SK-N-SH treated with all-trans-retinoic acid at 6 μM for 48 hours (cell line): ENCODE data around the gene ABHD4.

Source experiments
- ATAC-seq: fragments of 200-7000 bp; cut with Tn5 transposase; 3 replicates; pipeline ENCODE4 v1.9.1; 2020; ENCODE audit warnings: mild to moderate bottlenecking, moderate library complexity
- ARNTL ChIP-seq: fragments of 450-650 bp; formaldehyde crosslinking; IDR thresholded peaks from 2 replicates; pipeline ENCODE4 v1.5.0; 2020; ENCODE audit warnings: low read depth, mild to moderate bottlenecking, moderate library complexity, borderline replicate concordance
- BACH2 ChIP-seq: fragments of 250-450 bp; sonication (Bioruptor Pico); IDR thresholded peaks from 2 replicates; pipeline ENCODE4 v1.9.0; 2021; ENCODE audit warnings: mild to moderate bottlenecking, borderline replicate concordance
- CSDC2 ChIP-seq: fragments of 250-450 bp; sonication (Bioruptor Pico); IDR thresholded peaks from 2 replicates; pipeline ENCODE4 v1.5.0; 2020; ENCODE audit warnings: mild to moderate bottlenecking, moderate library complexity
- ESRRG ChIP-seq: fragments of 250-450 bp; sonication (Bioruptor Pico); IDR thresholded peaks from 2 replicates; pipeline ENCODE4 v1.6.1; 2021; ENCODE audit warnings: mild to moderate bottlenecking
- GLIS3 ChIP-seq: fragments of 250-450 bp; sonication (Bioruptor Pico); IDR thresholded peaks from 2 replicates; pipeline ENCODE4 v1.5.0; 2020; ENCODE audit warnings: mild to moderate bottlenecking, moderate library complexity
- ISL1 ChIP-seq: fragments of 250-450 bp; sonication (Bioruptor Pico); IDR thresholded peaks from 2 replicates; pipeline ENCODE4 v2.1.2; 2022; ENCODE audit warnings: mild to moderate bottlenecking, moderate library complexity
- PPARA ChIP-seq: fragments of 250-450 bp; sonication (Bioruptor Pico); IDR thresholded peaks from 2 replicates; pipeline ENCODE4 v1.5.0; 2020; ENCODE audit warnings: mild to moderate bottlenecking, borderline replicate concordance
- RARB ChIP-seq: fragments of 250-450 bp; sonication (Bioruptor Pico); IDR thresholded peaks from 2 replicates; pipeline ENCODE4 v1.8.0; 2021; ENCODE audit warnings: mild to moderate bottlenecking, moderate library complexity
- SNAI2 ChIP-seq: fragments of 250-450 bp; sonication (Bioruptor Pico); IDR thresholded peaks from 2 replicates; pipeline ENCODE4 v1.5.0; 2020; ENCODE audit warnings: mild to moderate bottlenecking, moderate library complexity
- TCF4 ChIP-seq: fragments of 250-450 bp; sonication (Bioruptor Pico); IDR thresholded peaks from 2 replicates; pipeline ENCODE4 v1.8.0; 2021; ENCODE audit warnings: mild to moderate bottlenecking, moderate library complexity, borderline replicate concordance
- TOX ChIP-seq: fragments of 250-450 bp; sonication (Bioruptor Pico); IDR thresholded peaks from 2 replicates; pipeline ENCODE4 v1.8.0; 2021; ENCODE audit warnings: mild to moderate bottlenecking, moderate library complexity, borderline replicate concordance
- ZFP30 ChIP-seq: fragments of 450-650 bp; formaldehyde crosslinking; IDR thresholded peaks from 2 replicates; pipeline ENCODE4 v1.5.0; 2022; ENCODE audit warnings: mild to moderate bottlenecking, moderate library complexity
- ZNF565 ChIP-seq: fragments of 450-650 bp; formaldehyde crosslinking; conservative IDR thresholded peaks from 2 replicates; pipeline ENCODE4 v1.5.0; 2020; ENCODE audit warnings: low read depth, mild to moderate bottlenecking, moderate library complexity
- ZNF70 ChIP-seq: fragments of 450-650 bp; formaldehyde crosslinking; IDR thresholded peaks from 2 replicates; pipeline ENCODE4 v1.5.0; 2020; ENCODE audit warnings: mild to moderate bottlenecking, moderate library complexity
- TF ChIP-seq, protein P1 (sequence below): fragments of 250-450 bp; sonication (Bioruptor Pico); IDR thresholded peaks from 2 replicates; pipeline ENCODE4 v1.8.0; 2020; ENCODE audit warnings: mild to moderate bottlenecking, moderate library complexity, borderline replicate concordance
- TF ChIP-seq, protein P2 (sequence below): fragments of 250-450 bp; sonication (Bioruptor Pico); IDR thresholded peaks from 2 replicates; pipeline ENCODE4 v1.8.0; 2021; ENCODE audit warnings: low read depth, mild to moderate bottlenecking, moderate library complexity, borderline replicate concordance
- TF ChIP-seq, protein P3 (sequence below): fragments of 250-450 bp; sonication (Bioruptor Pico); IDR thresholded peaks from 2 replicates; pipeline ENCODE4 v1.5.1; 2021; ENCODE audit warnings: mild to moderate bottlenecking, moderate library complexity
- TF ChIP-seq, protein P4 (sequence below): fragments of 250-450 bp; sonication (Bioruptor Pico); IDR thresholded peaks from 2 replicates; pipeline ENCODE4 v1.5.0; 2020; ENCODE audit warnings: mild to moderate bottlenecking, moderate library complexity
- TF ChIP-seq, protein P5 (sequence below): fragments of 250-450 bp; sonication (Bioruptor Pico); IDR thresholded peaks from 2 replicates; pipeline ENCODE4 v1.5.1; 2020; ENCODE audit warnings: low read depth, mild to moderate bottlenecking, moderate library complexity

Gene ABHD4

DNA sequence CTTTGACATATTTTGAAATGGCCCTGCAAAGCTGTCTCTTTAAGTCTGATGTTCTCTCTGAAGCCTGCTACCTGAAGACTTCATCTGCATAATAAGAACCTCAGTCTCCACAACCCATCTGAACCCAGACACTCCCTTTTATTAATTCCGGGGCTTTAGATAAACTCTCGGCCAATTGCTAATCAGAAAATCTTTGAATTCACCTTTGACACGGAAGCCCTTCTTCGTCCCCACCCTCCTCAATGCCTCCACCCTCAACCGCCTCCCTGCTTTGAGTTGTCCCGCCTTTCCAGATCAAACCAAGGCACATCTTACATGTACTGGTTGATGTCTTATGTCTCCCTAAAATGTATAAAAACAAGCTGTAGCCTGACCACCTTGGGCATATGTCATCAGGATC, 28.5 kb downstream of the ABHD4 start:
- TF ChIP-seq ISL1 (CRISPR knock-in tag), result no peak
- no peak for ATAC-seq

DNA sequence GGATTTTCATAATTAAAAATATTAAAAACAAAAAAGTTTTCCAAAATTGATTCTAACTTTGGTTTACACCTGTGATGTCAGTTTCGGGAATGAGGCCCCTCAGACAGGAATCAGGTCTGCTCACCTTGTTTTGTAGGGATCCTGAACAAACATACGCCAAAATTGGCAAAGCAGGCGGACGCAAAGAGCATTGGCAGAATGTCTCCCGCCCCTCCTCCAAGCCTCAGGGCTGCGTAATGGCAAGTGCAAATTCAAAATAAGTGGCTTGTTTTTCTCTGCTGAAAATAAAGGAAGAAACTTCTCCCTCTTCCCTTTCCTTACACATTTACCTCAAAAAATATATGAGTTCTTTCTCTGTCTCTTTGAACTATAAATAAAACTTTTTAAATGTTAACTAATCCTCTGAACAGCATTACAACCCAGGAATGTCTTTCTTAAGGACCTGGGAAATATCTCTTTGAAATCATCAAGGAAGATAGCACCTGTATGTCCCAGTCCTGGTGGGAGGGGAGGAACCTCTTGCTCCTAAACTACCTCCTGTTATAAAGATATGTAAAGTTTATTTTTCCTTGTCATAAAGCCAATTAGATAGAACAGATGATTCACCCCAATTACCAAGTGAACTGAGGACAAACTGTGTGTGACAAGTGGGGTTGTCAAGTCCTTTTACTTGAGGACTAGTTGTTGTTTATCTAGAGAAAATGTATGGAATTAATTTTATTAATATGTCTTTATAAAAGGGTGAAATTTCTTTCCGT, 29.6 kb downstream of the ABHD4 start:
- no peak for TF ChIP-seq ARNTL (CRISPR knock-in tag)
- TF ChIP-seq, protein P1, sequence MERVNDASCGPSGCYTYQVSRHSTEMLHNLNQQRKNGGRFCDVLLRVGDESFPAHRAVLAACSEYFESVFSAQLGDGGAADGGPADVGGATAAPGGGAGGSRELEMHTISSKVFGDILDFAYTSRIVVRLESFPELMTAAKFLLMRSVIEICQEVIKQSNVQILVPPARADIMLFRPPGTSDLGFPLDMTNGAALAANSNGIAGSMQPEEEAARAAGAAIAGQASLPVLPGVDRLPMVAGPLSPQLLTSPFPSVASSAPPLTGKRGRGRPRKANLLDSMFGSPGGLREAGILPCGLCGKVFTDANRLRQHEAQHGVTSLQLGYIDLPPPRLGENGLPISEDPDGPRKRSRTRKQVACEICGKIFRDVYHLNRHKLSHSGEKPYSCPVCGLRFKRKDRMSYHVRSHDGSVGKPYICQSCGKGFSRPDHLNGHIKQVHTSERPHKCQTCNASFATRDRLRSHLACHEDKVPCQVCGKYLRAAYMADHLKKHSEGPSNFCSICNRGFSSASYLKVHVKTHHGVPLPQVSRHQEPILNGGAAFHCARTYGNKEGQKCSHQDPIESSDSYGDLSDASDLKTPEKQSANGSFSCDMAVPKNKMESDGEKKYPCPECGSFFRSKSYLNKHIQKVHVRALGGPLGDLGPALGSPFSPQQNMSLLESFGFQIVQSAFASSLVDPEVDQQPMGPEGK, result no peak
- TF ChIP-seq TOX (CRISPR knock-in tag), result no peak
- TF ChIP-seq BACH2 (CRISPR knock-in tag), result no peak
- no peak for TF ChIP-seq PPARA (CRISPR knock-in tag)
- TF ChIP-seq SNAI2, result no peak
- no peak for TF ChIP-seq ZNF565
- TF ChIP-seq CSDC2 (CRISPR knock-in tag), result no peak
- TF ChIP-seq, protein P2, sequence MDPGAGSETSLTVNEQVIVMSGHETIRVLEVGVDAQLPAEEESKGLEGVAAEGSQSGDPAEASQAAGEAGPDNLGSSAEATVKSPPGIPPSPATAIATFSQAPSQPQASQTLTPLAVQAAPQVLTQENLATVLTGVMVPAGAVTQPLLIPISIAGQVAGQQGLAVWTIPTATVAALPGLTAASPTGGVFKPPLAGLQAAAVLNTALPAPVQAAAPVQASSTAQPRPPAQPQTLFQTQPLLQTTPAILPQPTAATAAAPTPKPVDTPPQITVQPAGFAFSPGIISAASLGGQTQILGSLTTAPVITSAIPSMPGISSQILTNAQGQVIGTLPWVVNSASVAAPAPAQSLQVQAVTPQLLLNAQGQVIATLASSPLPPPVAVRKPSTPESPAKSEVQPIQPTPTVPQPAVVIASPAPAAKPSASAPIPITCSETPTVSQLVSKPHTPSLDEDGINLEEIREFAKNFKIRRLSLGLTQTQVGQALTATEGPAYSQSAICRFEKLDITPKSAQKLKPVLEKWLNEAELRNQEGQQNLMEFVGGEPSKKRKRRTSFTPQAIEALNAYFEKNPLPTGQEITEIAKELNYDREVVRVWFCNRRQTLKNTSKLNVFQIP (CRISPR knock-in tag), result no peak
- no peak for TF ChIP-seq TCF4 (CRISPR knock-in tag)
- TF ChIP-seq, protein P3, sequence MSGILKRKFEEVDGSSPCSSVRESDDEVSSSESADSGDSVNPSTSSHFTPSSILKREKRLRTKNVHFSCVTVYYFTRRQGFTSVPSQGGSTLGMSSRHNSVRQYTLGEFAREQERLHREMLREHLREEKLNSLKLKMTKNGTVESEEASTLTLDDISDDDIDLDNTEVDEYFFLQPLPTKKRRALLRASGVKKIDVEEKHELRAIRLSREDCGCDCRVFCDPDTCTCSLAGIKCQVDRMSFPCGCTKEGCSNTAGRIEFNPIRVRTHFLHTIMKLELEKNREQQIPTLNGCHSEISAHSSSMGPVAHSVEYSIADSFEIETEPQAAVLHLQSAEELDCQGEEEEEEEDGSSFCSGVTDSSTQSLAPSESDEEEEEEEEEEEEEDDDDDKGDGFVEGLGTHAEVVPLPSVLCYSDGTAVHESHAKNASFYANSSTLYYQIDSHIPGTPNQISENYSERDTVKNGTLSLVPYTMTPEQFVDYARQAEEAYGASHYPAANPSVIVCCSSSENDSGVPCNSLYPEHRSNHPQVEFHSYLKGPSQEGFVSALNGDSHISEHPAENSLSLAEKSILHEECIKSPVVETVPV, result no peak
- TF ChIP-seq GLIS3, result no peak
- no peak for ATAC-seq

DNA sequence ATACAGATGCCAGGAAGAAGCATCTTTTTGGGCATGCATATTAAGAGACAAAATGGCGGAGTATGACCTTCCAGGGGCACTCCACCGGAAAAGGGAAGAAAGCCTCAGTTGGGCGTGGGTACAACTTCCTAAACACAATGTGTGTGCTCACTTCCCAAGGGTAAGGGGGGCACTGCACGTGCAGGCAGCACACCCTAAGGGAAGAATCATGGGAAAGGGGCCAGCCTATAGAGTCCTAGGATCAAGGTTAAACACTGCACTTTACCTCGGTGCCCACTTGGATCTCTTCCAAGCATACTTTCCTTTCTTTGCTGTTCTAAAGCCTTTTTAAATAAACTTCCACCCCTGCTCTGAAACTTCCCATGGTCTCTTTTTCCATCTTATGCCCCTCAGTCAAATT, 31.3 kb downstream of the ABHD4 start:
- ATAC-seq, result no peak
- TF ChIP-seq GLIS3 (no peak), TOX (CRISPR knock-in tag) (no peak), PPARA (CRISPR knock-in tag) (no peak), ZFP30 (no peak)
- TF ChIP-seq, protein P4, sequence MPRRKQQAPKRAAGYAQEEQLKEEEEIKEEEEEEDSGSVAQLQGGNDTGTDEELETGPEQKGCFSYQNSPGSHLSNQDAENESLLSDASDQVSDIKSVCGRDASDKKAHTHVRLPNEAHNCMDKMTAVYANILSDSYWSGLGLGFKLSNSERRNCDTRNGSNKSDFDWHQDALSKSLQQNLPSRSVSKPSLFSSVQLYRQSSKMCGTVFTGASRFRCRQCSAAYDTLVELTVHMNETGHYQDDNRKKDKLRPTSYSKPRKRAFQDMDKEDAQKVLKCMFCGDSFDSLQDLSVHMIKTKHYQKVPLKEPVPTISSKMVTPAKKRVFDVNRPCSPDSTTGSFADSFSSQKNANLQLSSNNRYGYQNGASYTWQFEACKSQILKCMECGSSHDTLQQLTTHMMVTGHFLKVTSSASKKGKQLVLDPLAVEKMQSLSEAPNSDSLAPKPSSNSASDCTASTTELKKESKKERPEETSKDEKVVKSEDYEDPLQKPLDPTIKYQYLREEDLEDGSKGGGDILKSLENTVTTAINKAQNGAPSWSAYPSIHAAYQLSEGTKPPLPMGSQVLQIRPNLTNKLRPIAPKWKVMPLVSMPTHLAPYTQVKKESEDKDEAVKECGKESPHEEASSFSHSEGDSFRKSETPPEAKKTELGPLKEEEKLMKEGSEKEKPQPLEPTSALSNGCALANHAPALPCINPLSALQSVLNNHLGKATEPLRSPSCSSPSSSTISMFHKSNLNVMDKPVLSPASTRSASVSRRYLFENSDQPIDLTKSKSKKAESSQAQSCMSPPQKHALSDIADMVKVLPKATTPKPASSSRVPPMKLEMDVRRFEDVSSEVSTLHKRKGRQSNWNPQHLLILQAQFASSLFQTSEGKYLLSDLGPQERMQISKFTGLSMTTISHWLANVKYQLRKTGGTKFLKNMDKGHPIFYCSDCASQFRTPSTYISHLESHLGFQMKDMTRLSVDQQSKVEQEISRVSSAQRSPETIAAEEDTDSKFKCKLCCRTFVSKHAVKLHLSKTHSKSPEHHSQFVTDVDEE, result no peak
- TF ChIP-seq, protein P5, sequence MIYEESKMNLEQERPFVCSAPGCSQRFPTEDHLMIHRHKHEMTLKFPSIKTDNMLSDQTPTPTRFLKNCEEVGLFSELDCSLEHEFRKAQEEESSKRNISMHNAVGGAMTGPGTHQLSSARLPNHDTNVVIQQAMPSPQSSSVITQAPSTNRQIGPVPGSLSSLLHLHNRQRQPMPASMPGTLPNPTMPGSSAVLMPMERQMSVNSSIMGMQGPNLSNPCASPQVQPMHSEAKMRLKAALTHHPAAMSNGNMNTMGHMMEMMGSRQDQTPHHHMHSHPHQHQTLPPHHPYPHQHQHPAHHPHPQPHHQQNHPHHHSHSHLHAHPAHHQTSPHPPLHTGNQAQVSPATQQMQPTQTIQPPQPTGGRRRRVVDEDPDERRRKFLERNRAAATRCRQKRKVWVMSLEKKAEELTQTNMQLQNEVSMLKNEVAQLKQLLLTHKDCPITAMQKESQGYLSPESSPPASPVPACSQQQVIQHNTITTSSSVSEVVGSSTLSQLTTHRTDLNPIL (CRISPR knock-in tag), result no peak
- TF ChIP-seq, all 23 proteins: peak for 0

DNA sequence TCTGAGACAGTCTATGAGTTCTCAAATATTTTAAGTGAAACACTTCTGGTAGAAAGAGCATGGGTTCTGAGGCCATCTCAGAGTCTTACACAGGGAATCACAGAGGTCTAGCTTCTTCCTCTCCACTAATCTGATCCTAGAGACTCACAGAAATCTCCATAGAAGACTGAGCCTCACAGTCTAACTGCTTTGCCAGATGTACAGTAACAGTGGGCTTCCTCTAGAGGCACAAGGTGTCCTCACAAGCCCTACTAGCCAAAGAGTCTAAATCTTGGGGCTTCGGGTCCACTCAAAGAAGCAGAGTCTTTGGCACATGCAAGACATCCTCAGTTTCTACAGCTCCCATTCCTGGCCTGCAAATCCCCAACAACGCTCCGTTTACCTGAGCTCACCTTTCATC, 32.0 kb downstream of the ABHD4 start:
- ATAC-seq, result no peak
- TF ChIP-seq ESRRG (no peak), TOX (CRISPR knock-in tag) (no peak), GLIS3 (no peak), ZNF565 (no peak), RARB (no peak), ISL1 (CRISPR knock-in tag) (no peak), ZFP30 (no peak), BACH2 (CRISPR knock-in tag) (no peak), CSDC2 (CRISPR knock-in tag) (no peak), PPARA (CRISPR knock-in tag) (no peak), ZNF70 (no peak)
- TF ChIP-seq, protein P2 (CRISPR knock-in tag), result no peak
- TF ChIP-seq, protein P5 (CRISPR knock-in tag), result no peak
- TF ChIP-seq, protein P1, result no peak
